Duodenal mucosa (tissue), 2 donors: ENCODE data around the gene PNPLA5.

Experiments
- H3K27ac ChIP-seq: one replicate; pipeline ENCODE4 v1.7.0; 2013; ENCODE audit warnings: low read depth, low read length
- H3K27me3 ChIP-seq, 2 donors: one replicate each; pipeline ENCODE4 v1.7.0; 2013; ENCODE audit warnings: low read length in 2 of 2, control low read depth in 1 of 2; ENCODE audit not compliant: insufficient read depth in 2 of 2, control insufficient read depth in 1 of 2
- H3K36me3 ChIP-seq, 2 donors: one replicate each; pipeline ENCODE4 v1.7.0; 2013; ENCODE audit warnings: low read length in 2 of 2, control low read depth in 1 of 2; ENCODE audit not compliant: insufficient read depth in 2 of 2, control insufficient read depth in 1 of 2
- H3K4me1 ChIP-seq, 2 donors: one replicate each; pipeline ENCODE4 v1.7.0; 2013; ENCODE audit warnings: low read length in 2 of 2, control low read depth in 1 of 2; ENCODE audit not compliant: insufficient read depth in 2 of 2, control insufficient read depth in 1 of 2
- H3K4me3 ChIP-seq, 2 donors: one replicate each; pipeline ENCODE4 v1.7.0; 2013; ENCODE audit warnings: low read length in 2 of 2, low read depth in 1 of 2
- H3K9ac ChIP-seq, 2 donors: one replicate each; pipeline ENCODE4 v1.7.0; 2013; ENCODE audit warnings: low read length in 2 of 2, low read depth in 1 of 2
- H3K9me3 ChIP-seq, 2 donors: one replicate each; pipeline ENCODE4 v1.7.0; 2013; ENCODE audit warnings: low read length in 2 of 2, control low read depth in 1 of 2; ENCODE audit not compliant: control insufficient read depth in 1 of 2

PNPLA5 gene

GRCh38 chr22:43849731-43850130 lies 42.1 kb downstream of the PNPLA5 start:
- Histone ChIP-seq H3K9me3 (no peaks in the 10 kb centered on the region), H3K4me1 (peaks cover 54 to 56% of the 10 kb centered on the region in 2 donors), H3K9ac (no peak overlapping the region), H3K4me3 (no peak overlapping the region), H3K36me3 (no peaks in the 10 kb centered on the region), H3K27me3 (no peaks in the 10 kb centered on the region), H3K27ac (no peak overlapping the region)

- no peaks in the 10 kb centered on the region for H3K27me3 ChIP-seq
- H3K4me3 ChIP-seq: no peak overlapping the region
- H3K27ac ChIP-seq: no peak overlapping the region
- H3K36me3 ChIP-seq: no peaks in the 10 kb centered on the region
- H3K9me3 ChIP-seq: no peaks in the 10 kb centered on the region
- no peak overlapping the region for H3K9ac ChIP-seq
- peaks cover 42 to 45% of the 10 kb centered on the region in 2 donors for H3K4me1 ChIP-seq
These were observed 43.2 kb downstream of the PNPLA5 start for GRCh38 chr22:43848366-43849171.

- Histone ChIP-seq H3K36me3 (no peaks in the 10 kb centered on the region), H3K27me3 (no peaks in the 10 kb centered on the region), H3K27ac (no peak overlapping the region), H3K9me3 (no peaks in the 10 kb centered on the region), H3K4me3 (no peak overlapping the region), H3K4me1 (peaks cover 33 to 36% of the 10 kb centered on the region in 2 donors), H3K9ac (no peak overlapping the region)
These were observed 44.2 kb downstream of the PNPLA5 start for GRCh38 chr22:43847376-43848289.

GRCh38 chr22:43846966-43847365 lies 44.8 kb downstream of the PNPLA5 start:
- Histone ChIP-seq H3K36me3 (no peaks in the 10 kb centered on the region), H3K27ac (no peak overlapping the region), H3K9me3 (no peaks in the 10 kb centered on the region), H3K4me3 (no peak overlapping the region), H3K27me3 (no peaks in the 10 kb centered on the region), H3K4me1 (peaks cover 29 to 32% of the 10 kb centered on the region in 2 donors), H3K9ac (no peak overlapping the region)

GRCh38 chr22:43845981-43846380 lies 45.8 kb downstream of the PNPLA5 start:
- Histone ChIP-seq H3K36me3 (no peaks in the 10 kb centered on the region), H3K4me1 (peaks cover 25 to 28% of the 10 kb centered on the region in 2 donors), H3K27ac (no peak overlapping the region), H3K9me3 (no peaks in the 10 kb centered on the region), H3K9ac (no peak overlapping the region), H3K27me3 (no peaks in the 10 kb centered on the region), H3K4me3 (no peak overlapping the region)

- Histone ChIP-seq H3K27ac (no peak overlapping the region), H3K27me3 (no peaks in the 10 kb centered on the region), H3K9ac (no peak overlapping the region), H3K9me3 (no peaks in the 10 kb centered on the region), H3K4me1 (peaks cover 17% of the 10 kb centered on the region in 2 donors), H3K36me3 (no peaks in the 10 kb centered on the region), H3K4me3 (no peak overlapping the region)
These were observed 47.0 kb downstream of the PNPLA5 start for GRCh38 chr22:43844560-43845545.

- H3K27ac ChIP-seq: no peak overlapping the region
- peaks cover 8 to 10% of the 10 kb centered on the region in 2 donors for H3K4me1 ChIP-seq
- H3K4me3 ChIP-seq: no peak overlapping the region
- H3K9me3 ChIP-seq: no peaks in the 10 kb centered on the region
- no peak overlapping the region for H3K9ac ChIP-seq
- H3K27me3 ChIP-seq: no peaks in the 10 kb centered on the region
- H3K36me3 ChIP-seq: peaks cover under 1 to 4% of the 10 kb centered on the region in 2 donors
These were observed 47.9 kb downstream of the PNPLA5 start for GRCh38 chr22:43843783-43844530.

GRCh38 chr22:43841742-43842141 lies 50.1 kb downstream of the PNPLA5 start:
- no peaks in the 10 kb centered on the region for H3K9me3 ChIP-seq

GRCh38 chr22:43840851-43841250 lies 51.0 kb downstream of the PNPLA5 start:
- no peaks in the 10 kb centered on the region for H3K9me3 ChIP-seq
- H3K27me3 ChIP-seq: no peaks in the 10 kb centered on the region
- no peaks in the 10 kb centered on the region for H3K4me1 ChIP-seq
- H3K4me3 ChIP-seq: no peak overlapping the region
- peaks cover 2 to 26% of the 10 kb centered on the region in 2 donors for H3K36me3 ChIP-seq
- H3K9ac ChIP-seq: no peak overlapping the region
- H3K27ac ChIP-seq: no peak overlapping the region

More at GRCh38 chr22:43841742-43842141, 50.1 kb downstream of the PNPLA5 start:
- no peak overlapping the region for H3K9ac ChIP-seq
- H3K36me3 ChIP-seq: peaks cover 2 to 22% of the 10 kb centered on the region in 2 donors
- H3K4me3 ChIP-seq: no peak overlapping the region
- H3K27ac ChIP-seq: no peak overlapping the region
- no peaks in the 10 kb centered on the region for H3K27me3 ChIP-seq
- no peaks in the 10 kb centered on the region for H3K4me1 ChIP-seq
